SHP77 treated with DMSO at 0.1 percent for 48 hours (cell line): ENCODE data around the gene CSTA.

Experiments used
- DNase-seq: peaks from one replicate; lab custom pipeline; 2025; lab: John Stamatoyannopoulos, UW

CSTA gene

GRCh38 chr3:122324871-122325323 lies at the start of gene CSTA:
CSTA (plus strand) TSS chr3:122325248; CDS start chr3:122325293, 45 bp downstream.
- DNase-seq, result no peak

GRCh38 chr3:122281891-122282290 lies 43.2 kb upstream of the CSTA start:
- no peak for DNase-seq

GRCh38 chr3:122283796-122284445 lies 41.1 kb upstream of the CSTA start:
- no peak for DNase-seq

GRCh38 chr3:122284486-122284885 lies 40.6 kb upstream of the CSTA start:
- DNase-seq, result no peak

- no peak for DNase-seq
Observed at GRCh38 chr3:122294359-122294758, 30.7 kb upstream of the CSTA start.

- DNase-seq, result no peak
Observed at GRCh38 chr3:122295266-122296062, 29.6 kb upstream of the CSTA start.

- DNase-seq, result no peak
Observed at GRCh38 chr3:122298239-122298638, 26.8 kb upstream of the CSTA start.

GRCh38 chr3:122299215-122299614 lies 25.8 kb upstream of the CSTA start:
- DNase-seq, result no peak

- DNase-seq, result no peak
Observed at GRCh38 chr3:122299872-122300460, 25.1 kb upstream of the CSTA start.

GRCh38 chr3:122301063-122301462 lies 24.0 kb upstream of the CSTA start:
- DNase-seq, result no peak

- no peak for DNase-seq
Observed at GRCh38 chr3:122305818-122306621, 19.0 kb upstream of the CSTA start.

- DNase-seq, result no peak
Observed at GRCh38 chr3:122306622-122306953, 18.5 kb upstream of the CSTA start.

- DNase-seq, result no peak
Observed at GRCh38 chr3:122307094-122307687, 17.9 kb upstream of the CSTA start.

GRCh38 chr3:122307976-122308375 lies 17.1 kb upstream of the CSTA start:
- DNase-seq, result no peak

GRCh38 chr3:122310361-122310760 lies 14.7 kb upstream of the CSTA start:
- DNase-seq, result no peak

GRCh38 chr3:122312826-122313225 lies 12.2 kb upstream of the CSTA start:
- DNase-seq, result no peak

GRCh38 chr3:122313281-122313680 lies 11.8 kb upstream of the CSTA start:
- DNase-seq, result no peak

GRCh38 chr3:122314228-122314876 lies 10.7 kb upstream of the CSTA start:
- no peak for DNase-seq

- DNase-seq, result no peak
Observed at GRCh38 chr3:122315619-122316018, 9.4 kb upstream of the CSTA start.

GRCh38 chr3:122316368-122316767 lies 8.7 kb upstream of the CSTA start:
- no peak for DNase-seq

- DNase-seq, result no peak
Observed at GRCh38 chr3:122318620-122319019, 6.4 kb upstream of the CSTA start.
